IPS-20b (cell line): ENCODE results near the gene ABCF3.

Experiments
- H3K27ac ChIP-seq: one replicate; pipeline ENCODE4 v1.5.1; 2013; ENCODE audit warnings: low read length
- H3K27me3 ChIP-seq: 2 replicates; pipeline ENCODE4 v1.6.1; 2013; ENCODE audit warnings: mild to moderate bottlenecking, low read length, inconsistent platforms; ENCODE audit not compliant: insufficient read depth
- H3K36me3 ChIP-seq: 2 replicates; pipeline ENCODE4 v1.6.1; 2013; ENCODE audit warnings: low read depth, mild to moderate bottlenecking, inconsistent platforms, low read length, moderate library complexity; ENCODE audit not compliant: insufficient read depth
- H3K4me1 ChIP-seq: 2 replicates; pipeline ENCODE4 v1.6.1; 2013; ENCODE audit warnings: mild to moderate bottlenecking, control low read depth, inconsistent platforms, low read length, moderate library complexity; ENCODE audit not compliant: insufficient read depth
- H3K4me3 ChIP-seq: 2 replicates; pipeline ENCODE4 v1.5.1; 2013; ENCODE audit warnings: mild to moderate bottlenecking, low read length, inconsistent platforms
- H3K9ac ChIP-seq: 2 replicates; pipeline ENCODE4 v1.6.1; 2013; ENCODE audit warnings: low read depth, mild to moderate bottlenecking, inconsistent platforms, low read length, moderate library complexity
- H3K9me3 ChIP-seq: 2 replicates; pipeline ENCODE4 v1.6.1; 2013; ENCODE audit warnings: mild to moderate bottlenecking, low read depth, low read length, inconsistent platforms; ENCODE audit not compliant: insufficient read depth

The ABCF3 gene

DNA sequence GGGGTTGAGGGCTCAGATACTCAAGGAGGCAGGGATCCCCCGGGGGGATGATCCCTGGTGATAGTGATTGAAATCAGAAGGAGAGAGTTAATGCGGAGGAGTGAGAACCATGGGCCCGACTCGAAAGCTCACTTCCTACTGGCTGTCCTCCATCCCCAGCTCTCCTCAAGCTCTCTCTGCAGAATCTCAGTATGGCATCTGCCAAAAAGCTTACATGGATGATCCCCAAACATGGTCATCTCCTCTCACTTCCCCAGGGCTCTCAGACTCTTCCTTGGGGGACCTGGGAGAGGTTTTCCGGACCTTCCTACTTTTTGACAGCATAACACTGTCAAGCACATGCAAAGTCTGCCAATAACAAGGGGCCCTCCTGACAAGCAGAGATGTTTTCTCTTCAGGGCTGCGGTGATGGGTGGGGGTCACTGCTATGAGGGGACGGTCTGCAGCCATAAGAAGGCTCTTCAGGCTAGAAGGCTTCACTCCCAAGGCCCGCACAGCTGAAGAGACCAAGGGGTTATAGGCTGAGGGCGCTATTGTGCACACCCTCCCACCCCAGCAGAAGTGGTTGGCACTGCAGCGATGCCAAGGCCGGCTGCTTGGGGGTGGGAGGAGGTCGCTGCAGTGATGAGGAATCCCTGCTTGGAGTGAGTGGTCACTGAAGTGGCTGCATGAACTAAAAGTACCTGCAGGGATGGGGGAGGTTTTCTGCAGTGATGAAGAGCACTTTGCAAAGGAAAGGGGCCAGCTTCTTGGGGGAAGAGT lies 42.6 kb downstream of the ABCF3 start:
- no peaks in the 10 kb centered on the region for H3K4me1 ChIP-seq
- no peaks in the 10 kb centered on the region for H3K36me3 ChIP-seq
- peak overlapping the region; percentile 62; the same call in 1 of the 2 replicates for H3K4me3 ChIP-seq
- H3K9me3 ChIP-seq: no peaks in the 10 kb centered on the region
- H3K27me3 ChIP-seq: peaks cover 79% of the 10 kb centered on the region
- H3K9ac ChIP-seq: no peak overlapping the region
- H3K27ac ChIP-seq: no peak overlapping the region

DNA sequence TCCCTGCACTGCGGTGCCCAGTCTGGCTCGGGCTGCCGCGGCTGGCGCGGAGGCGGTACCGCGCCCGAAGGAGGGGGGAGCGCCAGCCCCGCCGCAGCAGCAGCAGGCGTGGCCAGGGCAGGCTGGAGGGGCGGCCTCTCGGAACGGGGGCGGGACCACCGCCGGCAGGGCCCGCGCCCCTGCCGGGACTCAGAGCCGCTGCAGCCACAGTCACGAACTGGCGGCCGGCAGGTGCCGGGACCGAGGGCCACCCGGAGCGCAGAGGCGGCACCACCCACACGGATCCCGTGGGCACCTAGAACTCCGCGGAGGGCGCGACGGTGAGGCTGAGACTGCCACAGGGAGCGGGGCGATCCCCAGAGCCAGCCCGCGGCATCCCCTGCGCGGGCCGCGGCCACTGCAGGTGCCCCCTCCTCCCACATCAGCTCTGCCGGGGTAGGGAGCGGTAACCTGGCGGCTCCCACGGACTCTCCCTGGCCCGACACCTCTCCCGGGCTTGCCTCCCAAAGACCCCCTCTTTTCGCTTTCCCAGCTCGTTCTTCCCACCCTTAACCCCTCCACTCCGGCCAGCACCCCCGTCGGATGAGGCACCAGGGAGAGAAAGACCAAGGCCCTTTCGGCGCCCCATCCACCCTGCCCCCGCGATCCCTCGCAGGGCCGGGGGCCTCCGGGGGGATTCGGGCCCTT lies 43.5 kb downstream of the ABCF3 start, which contains the start of gene VWA5B2:
TSS of gene VWA5B2 (plus strand) at position 192 of the 687 bp plus-strand sequence. CDS start 944 bp downstream, outside the sequence.
- Histone ChIP-seq H3K36me3 (no peaks in the 10 kb centered on the region), H3K27ac (no peak within 1 kb of the TSS), H3K9me3 (no peaks in the 10 kb centered on the region), H3K4me3 (peak within 1 kb of the TSS; percentile 62), H3K4me1 (no peaks in the 10 kb centered on the region), H3K9ac (no peak within 1 kb of the TSS), H3K27me3 (peaks cover 87% of the 10 kb centered on the region)

DNA sequence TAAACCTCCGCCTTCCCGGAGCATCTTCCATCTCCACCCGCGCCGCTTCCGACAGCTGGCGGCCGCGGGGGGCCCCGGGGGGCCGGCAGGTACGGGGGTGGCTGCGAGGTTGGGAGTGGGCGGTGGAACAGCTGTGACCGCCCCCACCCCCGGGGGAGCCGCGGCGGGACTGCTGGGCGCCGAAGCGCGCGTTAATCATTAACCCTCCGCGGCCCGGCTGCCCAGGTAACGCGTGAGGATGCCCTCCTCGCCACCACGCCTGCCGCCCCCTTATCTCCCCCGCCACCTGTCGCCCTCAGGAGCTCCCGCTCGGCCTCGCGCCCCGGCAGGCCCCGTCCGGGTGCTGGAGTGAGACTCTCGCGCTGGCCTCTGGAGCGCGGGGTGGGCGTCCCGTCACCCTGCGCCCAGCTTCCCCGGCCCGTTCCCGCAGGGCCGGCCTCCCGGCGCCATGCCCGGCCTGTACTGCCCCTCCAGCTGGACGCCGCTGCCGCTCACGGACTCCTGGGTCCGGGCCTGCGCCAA lies 44.1 kb downstream of the ABCF3 start:
- Histone ChIP-seq H3K9me3 (no peaks in the 10 kb centered on the region), H3K27me3 (peaks cover 85% of the 10 kb centered on the region), H3K4me3 (peak overlapping the region; percentile 62; the same call in 1 of the 2 replicates), H3K9ac (no peak overlapping the region), H3K36me3 (no peaks in the 10 kb centered on the region), H3K27ac (no peak overlapping the region), H3K4me1 (no peaks in the 10 kb centered on the region)

DNA sequence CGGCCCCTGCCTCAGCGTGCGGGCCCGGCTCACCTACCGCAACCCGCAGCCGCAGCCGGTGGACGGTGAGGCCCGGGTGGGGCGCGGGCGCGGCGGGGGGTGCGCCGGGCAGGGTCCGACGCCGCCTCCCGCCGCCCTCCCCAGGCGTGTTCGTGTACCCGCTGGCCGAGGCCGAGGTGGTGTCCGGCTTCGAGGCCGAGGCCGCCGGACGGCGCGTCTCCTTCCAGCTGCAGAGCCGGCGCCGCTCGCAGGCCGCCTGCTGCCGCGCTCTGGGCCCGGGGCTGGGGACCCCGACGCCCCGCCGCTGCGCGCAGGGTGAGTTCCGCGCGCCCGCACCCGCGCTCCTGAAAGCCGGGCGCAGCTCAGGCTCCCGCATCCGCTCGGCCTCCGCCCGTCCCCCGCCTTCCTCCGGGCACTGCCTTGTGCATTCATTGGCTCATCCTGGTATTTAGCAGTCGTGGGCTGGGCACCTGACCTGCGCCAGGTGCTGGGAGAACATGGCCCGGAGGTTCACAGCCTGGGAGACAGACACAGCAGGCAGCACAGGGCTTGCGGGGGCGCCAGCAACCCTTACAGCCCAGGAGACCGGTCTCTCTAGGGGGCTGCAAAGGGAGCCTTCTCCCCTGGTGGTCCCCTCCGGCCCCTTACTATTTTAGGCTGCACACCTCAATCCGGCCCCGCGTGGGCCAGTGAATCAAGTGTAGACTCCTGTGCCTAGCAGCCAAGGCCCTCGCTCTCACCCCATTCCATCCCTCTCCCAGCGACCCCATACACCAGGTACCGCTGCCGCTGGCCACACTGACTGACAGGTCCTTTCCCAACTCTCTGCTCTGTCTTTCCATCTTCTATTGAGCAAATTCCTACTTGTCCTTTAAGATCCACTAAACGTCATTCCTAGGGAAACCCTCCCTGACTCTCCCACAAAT lies 44.9 kb downstream of the ABCF3 start:
- Histone ChIP-seq H3K27ac (no peak overlapping the region), H3K9me3 (no peaks in the 10 kb centered on the region), H3K27me3 (peaks cover 80% of the 10 kb centered on the region), H3K9ac (no peak overlapping the region), H3K4me3 (peak overlapping the region; percentile 62; the same call in 1 of the 2 replicates), H3K4me1 (no peaks in the 10 kb centered on the region), H3K36me3 (no peaks in the 10 kb centered on the region)

DNA sequence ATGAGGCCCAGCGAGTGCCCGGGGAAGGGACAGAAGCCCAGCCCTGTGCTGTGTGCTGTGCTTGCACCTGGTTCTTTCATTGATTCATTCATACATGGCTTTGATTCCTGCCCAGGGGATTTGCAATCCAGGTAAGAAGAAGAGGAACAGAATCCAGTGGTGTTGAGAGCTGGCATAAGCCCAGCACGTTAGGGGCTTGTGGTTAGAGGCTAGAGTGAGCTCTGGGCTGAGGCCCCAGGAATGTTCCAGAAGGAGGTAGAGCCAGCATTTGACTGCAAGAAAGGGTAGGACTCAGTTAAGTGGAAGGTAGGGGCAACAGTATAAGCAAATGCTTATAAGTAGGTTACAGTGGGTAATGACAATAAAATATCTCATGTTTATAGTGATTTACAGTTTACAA lies 45.7 kb downstream of the ABCF3 start:
- Histone ChIP-seq H3K9ac (no peak overlapping the region), H3K27me3 (peaks cover 76% of the 10 kb centered on the region), H3K27ac (no peak overlapping the region), H3K4me3 (no peak overlapping the region), H3K4me1 (no peaks in the 10 kb centered on the region), H3K36me3 (no peaks in the 10 kb centered on the region), H3K9me3 (no peaks in the 10 kb centered on the region)

DNA sequence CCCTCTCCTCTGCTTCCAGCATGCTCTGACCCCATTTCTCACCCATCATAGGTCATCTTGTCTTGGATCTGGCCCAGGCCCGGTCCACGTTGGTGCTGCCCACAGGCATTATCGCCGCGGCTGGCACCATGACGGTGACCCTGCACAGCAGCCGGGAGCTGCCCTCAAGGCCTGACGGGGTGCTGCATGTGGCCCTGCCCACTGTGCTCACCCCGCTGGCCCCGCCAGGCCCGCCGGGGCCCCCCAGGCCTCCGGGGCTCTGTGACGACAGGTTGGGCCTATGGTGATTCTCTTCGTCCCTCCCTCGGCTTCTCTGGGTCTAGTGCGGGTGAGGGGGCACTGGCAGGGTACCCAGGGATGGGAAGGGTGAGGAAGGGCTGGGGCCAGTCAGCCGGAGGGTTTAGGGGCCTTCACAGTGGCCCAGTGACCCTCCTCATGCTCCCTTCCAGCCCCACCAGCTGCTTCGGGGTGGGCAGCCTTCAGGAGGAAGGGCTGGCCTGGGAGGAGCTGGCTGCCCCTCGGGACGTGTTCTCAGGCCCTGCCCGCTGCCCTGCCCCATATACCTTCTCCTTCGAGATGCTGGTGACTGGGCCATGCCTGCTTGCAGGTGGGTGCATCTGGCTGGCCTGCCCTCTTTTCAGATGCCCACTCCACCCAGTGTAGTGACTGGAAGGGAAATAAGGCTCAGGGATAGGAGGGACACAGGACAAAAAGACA lies 47.3 kb downstream of the ABCF3 start:
- Histone ChIP-seq H3K4me3 (no peak overlapping the region), H3K36me3 (no peaks in the 10 kb centered on the region), H3K4me1 (no peaks in the 10 kb centered on the region), H3K9ac (no peak overlapping the region), H3K27me3 (peaks cover 69% of the 10 kb centered on the region), H3K9me3 (no peaks in the 10 kb centered on the region), H3K27ac (no peak overlapping the region)

DNA sequence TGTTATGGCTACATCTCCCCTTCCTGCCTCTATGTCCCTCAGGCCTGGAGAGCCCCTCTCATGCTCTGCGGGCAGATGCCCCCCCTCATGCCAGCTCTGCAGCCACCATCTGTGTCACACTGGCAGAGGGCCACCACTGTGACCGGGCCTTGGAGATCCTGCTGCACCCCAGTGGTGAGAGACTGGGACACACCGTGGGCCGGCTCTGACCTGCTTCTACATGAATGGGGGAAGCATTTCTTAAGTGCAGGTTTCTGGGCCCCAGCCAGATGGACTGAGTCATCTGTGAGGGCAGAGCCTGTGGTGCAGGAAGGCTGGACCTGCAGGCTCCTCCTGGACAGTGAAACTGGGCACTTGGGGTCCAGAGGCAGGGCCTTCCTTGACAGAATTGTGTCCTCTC lies 48.2 kb downstream of the ABCF3 start:
- Histone ChIP-seq H3K9me3 (no peaks in the 10 kb centered on the region), H3K36me3 (no peaks in the 10 kb centered on the region), H3K4me1 (no peaks in the 10 kb centered on the region), H3K27me3 (peaks cover 60% of the 10 kb centered on the region), H3K9ac (no peak overlapping the region), H3K4me3 (no peak overlapping the region), H3K27ac (no peak overlapping the region)

DNA sequence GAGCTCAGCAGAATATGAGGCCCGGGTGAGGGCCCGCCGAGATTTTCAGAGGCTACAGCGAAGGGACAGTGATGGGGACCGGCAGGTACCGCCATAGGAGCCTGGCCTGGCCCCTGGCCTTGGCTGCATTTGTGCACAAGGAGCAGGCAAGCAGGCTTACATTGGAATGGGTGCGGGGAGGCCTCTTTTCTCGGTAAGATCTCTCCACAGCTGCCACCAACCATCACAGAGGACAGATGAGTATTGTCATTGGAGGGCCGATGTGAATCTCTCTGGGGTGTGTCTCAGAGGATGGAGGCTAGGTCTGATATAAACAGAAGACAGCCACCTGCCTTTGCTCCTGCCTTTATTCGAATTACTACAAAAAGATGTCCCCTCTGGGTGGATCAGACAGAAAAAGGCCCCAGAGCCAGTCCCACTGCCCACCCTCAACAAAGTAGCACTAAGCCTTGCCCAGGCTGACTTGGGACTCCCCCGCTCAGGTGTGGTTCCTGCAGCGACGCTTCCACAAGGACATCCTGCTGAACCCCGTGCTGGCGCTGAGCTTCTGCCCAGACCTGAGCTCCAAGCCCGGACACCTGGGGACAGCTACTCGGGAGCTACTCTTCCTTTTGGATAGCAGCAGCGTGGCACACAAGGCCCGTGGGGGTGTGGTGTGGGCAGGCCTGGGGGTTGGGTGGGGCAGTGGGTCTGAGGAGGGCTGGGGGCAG lies 48.8 kb downstream of the ABCF3 start:
- Histone ChIP-seq H3K4me1 (no peaks in the 10 kb centered on the region), H3K36me3 (no peaks in the 10 kb centered on the region), H3K9ac (no peak overlapping the region), H3K27me3 (peaks cover 54% of the 10 kb centered on the region), H3K27ac (no peak overlapping the region), H3K9me3 (no peaks in the 10 kb centered on the region), H3K4me3 (no peak overlapping the region)

DNA sequence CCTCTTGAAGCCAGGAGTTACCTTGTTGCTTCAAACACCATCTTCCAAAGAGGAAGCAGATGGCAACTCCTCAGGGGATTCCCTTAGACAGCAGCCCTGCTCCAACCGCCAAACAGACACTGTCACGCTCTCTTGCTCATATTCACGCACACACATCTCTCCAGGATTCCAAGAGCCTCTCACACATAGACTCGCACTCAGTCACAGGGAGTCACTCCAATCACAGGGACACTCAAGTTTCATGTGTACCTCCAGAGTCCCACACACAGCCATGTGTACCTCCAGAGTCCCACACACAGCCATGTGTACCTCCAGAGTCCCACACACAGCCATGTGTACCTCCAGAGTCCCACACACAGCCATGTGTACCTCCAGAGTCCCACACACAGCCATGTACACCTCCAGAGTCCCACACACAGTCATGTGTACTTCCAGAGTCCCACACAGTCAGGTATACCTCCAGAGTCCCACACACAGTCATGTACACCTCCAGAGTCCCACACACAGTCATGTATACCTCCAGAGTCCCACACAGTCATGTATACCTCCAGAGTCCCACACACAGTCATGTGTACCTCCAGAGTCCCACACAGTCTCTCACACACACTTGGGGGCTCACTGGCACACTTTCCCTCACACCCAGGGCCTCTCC lies 49.5 kb downstream of the ABCF3 start:
- no peaks in the 10 kb centered on the region for H3K4me1 ChIP-seq
- no peak overlapping the region for H3K27ac ChIP-seq
- no peak overlapping the region for H3K9ac ChIP-seq
- H3K4me3 ChIP-seq: no peak overlapping the region
- no peaks in the 10 kb centered on the region for H3K9me3 ChIP-seq
- peaks cover 53% of the 10 kb centered on the region for H3K27me3 ChIP-seq
- H3K36me3 ChIP-seq: no peaks in the 10 kb centered on the region

DNA sequence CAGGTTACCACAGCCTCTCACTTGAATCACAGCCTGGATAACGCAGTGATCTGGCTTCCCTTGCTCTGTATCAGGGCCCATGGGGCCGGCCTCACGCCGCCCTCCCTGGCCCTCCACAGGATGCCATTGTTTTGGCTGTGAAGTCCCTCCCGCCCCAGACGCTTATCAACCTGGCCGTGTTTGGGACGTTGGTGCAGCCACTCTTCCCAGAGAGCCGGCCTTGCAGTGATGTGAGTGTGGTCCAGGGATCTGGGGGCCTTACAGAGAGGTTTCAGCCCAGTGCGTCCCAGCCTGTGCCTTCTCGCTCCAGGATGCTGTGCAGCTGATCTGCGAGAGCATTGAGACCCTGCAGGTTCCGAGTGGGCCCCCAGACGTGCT lies 50.0 kb downstream of the ABCF3 start:
- no peaks in the 10 kb centered on the region for H3K9me3 ChIP-seq
- no peak overlapping the region for H3K9ac ChIP-seq
- H3K27me3 ChIP-seq: peaks cover 49% of the 10 kb centered on the region
- H3K36me3 ChIP-seq: no peaks in the 10 kb centered on the region
- H3K27ac ChIP-seq: no peak overlapping the region
- no peak overlapping the region for H3K4me3 ChIP-seq
- no peaks in the 10 kb centered on the region for H3K4me1 ChIP-seq
